Measurements from ENCODE around the gene CIAO1.
A peak's percentile ranks its signal among the peaks of the same experiment; 100 is the strongest.

Gene CIAO1

DNA sequence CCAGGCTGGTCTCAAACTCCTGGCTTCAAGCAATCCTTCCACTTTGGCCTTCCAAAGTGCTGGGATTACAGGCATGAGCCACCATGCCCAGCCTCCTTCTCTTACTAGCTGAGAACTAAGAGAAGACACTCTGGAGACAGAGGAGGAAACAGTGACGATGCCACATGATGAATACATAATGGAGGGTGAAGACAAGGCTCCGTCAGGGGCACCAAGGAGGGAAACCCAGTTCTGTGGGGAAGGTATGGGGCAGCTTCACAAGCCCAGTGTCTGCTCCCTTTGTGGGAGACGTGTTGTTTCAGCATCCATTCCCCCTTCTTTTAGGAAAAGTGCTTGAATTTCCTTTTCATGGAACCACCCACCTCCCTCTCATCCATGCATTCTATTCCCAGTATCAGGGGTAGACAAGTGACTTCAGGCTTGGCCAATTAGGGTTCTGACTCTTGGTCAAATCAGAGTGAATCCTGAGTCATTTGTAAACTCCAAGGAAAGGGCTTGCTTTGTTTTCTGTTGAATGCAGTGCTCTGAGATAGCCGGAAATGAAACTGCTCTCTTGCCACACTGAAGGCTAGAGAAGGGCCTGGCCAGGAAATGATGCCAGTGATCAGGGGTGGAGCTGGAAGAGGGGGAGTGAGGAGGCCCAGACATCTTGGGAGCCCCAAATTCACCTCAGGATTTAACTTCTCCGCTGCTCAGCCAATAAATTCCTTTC, 24.0 kb upstream of the CIAO1 start:
- Histone ChIP-seq H3K27ac (peak overlapping the region; percentile 53), H3K4me1 (no peaks in the 10 kb centered on the region), H3K36me3 (ENCODE audit: control insufficient read depth, insufficient read depth, low read length) (no peaks in the 10 kb centered on the region), H3K27me3 (ENCODE audit: control insufficient read depth, insufficient read depth, low read length) (no peaks in the 10 kb centered on the region), H2AFZ (no peak overlapping the region), H3K4me2 (ENCODE audit: low read length) (no peak overlapping the region), H3K9ac (no peak overlapping the region), H3K9me3 (ENCODE audit: control insufficient read depth, low read length) (no peaks in the 10 kb centered on the region), H3K4me3 (ENCODE audit: low read depth, low read length) (no peak overlapping the region), H3K79me2 (peaks cover 20% of the 10 kb centered on the region)
- TF ChIP-seq, protein P1, sequence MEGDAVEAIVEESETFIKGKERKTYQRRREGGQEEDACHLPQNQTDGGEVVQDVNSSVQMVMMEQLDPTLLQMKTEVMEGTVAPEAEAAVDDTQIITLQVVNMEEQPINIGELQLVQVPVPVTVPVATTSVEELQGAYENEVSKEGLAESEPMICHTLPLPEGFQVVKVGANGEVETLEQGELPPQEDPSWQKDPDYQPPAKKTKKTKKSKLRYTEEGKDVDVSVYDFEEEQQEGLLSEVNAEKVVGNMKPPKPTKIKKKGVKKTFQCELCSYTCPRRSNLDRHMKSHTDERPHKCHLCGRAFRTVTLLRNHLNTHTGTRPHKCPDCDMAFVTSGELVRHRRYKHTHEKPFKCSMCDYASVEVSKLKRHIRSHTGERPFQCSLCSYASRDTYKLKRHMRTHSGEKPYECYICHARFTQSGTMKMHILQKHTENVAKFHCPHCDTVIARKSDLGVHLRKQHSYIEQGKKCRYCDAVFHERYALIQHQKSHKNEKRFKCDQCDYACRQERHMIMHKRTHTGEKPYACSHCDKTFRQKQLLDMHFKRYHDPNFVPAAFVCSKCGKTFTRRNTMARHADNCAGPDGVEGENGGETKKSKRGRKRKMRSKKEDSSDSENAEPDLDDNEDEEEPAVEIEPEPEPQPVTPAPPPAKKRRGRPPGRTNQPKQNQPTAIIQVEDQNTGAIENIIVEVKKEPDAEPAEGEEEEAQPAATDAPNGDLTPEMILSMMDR (IDR thresholded peaks at IDR 0.05) = no peak

DNA sequence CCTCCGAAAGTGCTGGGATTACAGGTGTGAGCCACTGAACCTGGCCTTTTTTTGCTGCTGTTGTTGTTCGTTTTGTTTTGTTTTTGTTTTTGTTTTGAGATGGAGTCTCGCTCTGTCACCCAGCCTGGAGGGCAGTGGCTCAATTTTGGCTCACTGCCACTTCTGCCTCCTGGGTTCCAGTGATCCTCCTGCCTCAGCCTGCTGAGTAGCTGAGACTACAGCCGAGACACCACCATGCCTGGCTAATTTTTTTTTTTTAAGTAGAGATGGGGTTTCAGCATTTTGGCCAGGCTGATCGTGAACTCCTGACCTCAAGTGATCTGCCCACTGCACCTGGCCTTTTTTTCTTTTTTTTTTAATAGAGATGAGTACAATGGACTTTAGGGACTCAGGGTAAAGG, 22.2 kb upstream of the CIAO1 start:
- no peak overlapping the region for H2AFZ ChIP-seq
- no peaks in the 10 kb centered on the region for H3K9me3 ChIP-seq (ENCODE audit: control insufficient read depth, low read length)
- H3K4me2 ChIP-seq (ENCODE audit: low read length) = no peak overlapping the region
- H3K27ac ChIP-seq = no peak overlapping the region
- H3K27me3 ChIP-seq (ENCODE audit: control insufficient read depth, insufficient read depth, low read length) = no peaks in the 10 kb centered on the region
- no peaks in the 10 kb centered on the region for H3K36me3 ChIP-seq (ENCODE audit: control insufficient read depth, insufficient read depth, low read length)
- no peak overlapping the region for H3K4me3 ChIP-seq (ENCODE audit: low read depth, low read length)
- no peak overlapping the region for H3K9ac ChIP-seq
- H3K4me1 ChIP-seq = no peaks in the 10 kb centered on the region
- TF ChIP-seq, protein P1 (IDR thresholded peaks at IDR 0.05) = no peak
- H3K79me2 ChIP-seq = peaks cover 20% of the 10 kb centered on the region

DNA sequence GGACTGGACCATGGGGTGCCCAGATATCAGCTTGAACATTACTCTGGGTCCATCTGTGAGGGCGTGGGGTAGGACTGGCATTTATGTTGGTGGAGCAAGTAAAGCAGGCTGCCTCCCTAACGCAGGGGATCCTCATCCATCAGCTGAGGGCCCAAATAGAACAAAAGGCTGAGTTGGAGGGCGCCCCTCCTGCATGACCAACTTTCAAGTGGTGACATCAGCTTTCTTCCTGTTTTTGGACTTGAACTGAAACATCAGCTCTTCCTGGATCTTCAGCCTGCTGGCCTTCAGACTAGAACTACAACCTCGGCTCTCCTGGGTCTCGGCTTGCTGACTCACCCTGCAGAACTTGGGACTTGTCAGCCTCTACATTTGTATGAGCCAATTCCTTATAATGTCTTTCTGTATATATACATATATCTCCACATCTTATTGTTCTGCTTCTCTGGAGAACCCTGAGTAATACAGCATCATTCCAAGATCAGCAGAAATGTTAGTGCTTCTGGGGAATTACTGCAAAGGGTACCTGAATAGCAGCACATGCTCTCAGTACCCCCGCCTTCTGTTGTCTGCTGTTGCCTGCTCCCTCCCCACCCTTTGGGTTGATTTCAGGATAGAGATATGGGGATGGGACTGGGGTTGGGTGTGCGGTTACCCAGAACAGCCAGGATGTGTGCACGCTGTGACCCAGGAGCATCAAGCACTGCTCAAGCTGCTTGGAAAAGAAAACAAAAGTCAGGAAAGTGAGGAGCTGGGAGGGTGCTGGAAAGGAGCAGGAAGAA, 20.2 kb upstream of the CIAO1 start:
- Histone ChIP-seq H2AFZ (no peak overlapping the region), H3K4me2 (ENCODE audit: low read length) (no peak overlapping the region), H3K4me3 (ENCODE audit: low read depth, low read length) (no peak overlapping the region), H3K9ac (no peak overlapping the region), H3K79me2 (peaks cover 12% of the 10 kb centered on the region), H3K27me3 (ENCODE audit: control insufficient read depth, insufficient read depth, low read length) (no peaks in the 10 kb centered on the region), H3K9me3 (ENCODE audit: control insufficient read depth, low read length) (no peaks in the 10 kb centered on the region), H3K4me1 (peaks cover 10% of the 10 kb centered on the region), H3K27ac (no peak overlapping the region), H3K36me3 (ENCODE audit: control insufficient read depth, insufficient read depth, low read length) (no peaks in the 10 kb centered on the region)
- TF ChIP-seq, protein P1 (IDR thresholded peaks at IDR 0.05) = no peak

DNA sequence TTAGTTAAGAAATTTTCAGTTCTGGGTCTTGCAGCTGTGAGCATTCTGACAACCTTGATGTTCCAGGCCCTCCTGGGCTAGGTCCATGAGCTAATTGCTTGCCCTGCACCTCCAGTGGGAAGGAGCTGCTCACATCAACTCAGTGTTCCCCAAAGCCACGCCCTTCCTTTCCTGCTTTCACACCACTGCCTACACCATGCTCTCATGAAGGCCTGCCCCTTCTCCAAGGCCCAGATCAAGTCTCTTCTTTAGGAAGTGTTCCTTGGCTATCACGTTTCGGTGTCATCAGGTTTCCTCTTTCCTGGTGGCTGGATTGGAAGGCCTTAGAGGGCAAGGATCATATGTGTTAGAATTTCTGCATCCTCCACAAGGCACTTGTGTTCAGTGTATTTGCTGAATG, 19.0 kb upstream of the CIAO1 start:
- Histone ChIP-seq H2AFZ (no peak overlapping the region), H3K4me1 (peaks cover 20% of the 10 kb centered on the region), H3K9ac (no peak overlapping the region), H3K4me2 (ENCODE audit: low read length) (no peak overlapping the region), H3K4me3 (ENCODE audit: low read depth, low read length) (no peak overlapping the region), H3K27me3 (ENCODE audit: control insufficient read depth, insufficient read depth, low read length) (no peaks in the 10 kb centered on the region), H3K79me2 (peaks cover 11% of the 10 kb centered on the region), H3K27ac (no peak overlapping the region), H3K36me3 (ENCODE audit: control insufficient read depth, insufficient read depth, low read length) (no peaks in the 10 kb centered on the region), H3K9me3 (ENCODE audit: control insufficient read depth, low read length) (no peaks in the 10 kb centered on the region)
- TF ChIP-seq, protein P1 (IDR thresholded peaks at IDR 0.05) = no peak

Measured in parathyroid adenoma (tissue), 2 donors.